Fibroblast of lung (primary cell): ENCODE measurements around the gene USH1G.

Experiments used
- EZH2 ChIP-seq: IDR thresholded peaks from 2 replicates; pipeline ENCODE4 v1.5.1; 2012; ENCODE audit warnings: low read length, control low read depth, mild to moderate bottlenecking; ENCODE audit errors: missing control alignments
- TF ChIP-seq, protein P1 (sequence below), 2 donors: IDR thresholded peaks in 1 of 2; conservative IDR thresholded peaks in 1 of 2; 1 replicate in 1 of 2; 2 replicates in 1 of 2; pipeline ENCODE4 v1.5.1; 2011 to 2012; ENCODE audit warnings: low read length in 2 of 2, control low read depth in 1 of 2, inconsistent platforms in 1 of 2, low read depth in 1 of 2, mild to moderate bottlenecking in 1 of 2

DNA sequence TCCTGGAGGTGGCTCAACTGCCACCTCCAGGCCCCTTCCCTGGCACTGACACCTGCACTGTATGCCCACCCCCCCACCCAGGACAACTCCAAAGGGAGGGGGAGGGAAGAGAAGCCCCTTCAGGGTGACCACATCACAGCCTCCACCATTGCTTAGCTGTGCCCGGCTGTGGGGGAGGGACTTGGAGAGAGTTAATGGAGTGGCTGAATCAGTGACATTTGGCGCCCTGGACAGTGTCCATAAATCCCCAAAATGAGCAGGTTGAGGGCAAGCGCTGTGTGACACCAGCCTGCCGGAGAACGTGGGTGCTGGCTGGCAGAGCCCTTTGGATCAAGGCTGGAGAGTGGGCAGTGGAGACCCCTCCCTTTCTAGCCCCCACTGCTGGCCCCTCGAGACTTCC, 883 bp downstream of the USH1G start:
- peak; percentile 28 for TF ChIP-seq EZH2
- TF ChIP-seq, protein P1, sequence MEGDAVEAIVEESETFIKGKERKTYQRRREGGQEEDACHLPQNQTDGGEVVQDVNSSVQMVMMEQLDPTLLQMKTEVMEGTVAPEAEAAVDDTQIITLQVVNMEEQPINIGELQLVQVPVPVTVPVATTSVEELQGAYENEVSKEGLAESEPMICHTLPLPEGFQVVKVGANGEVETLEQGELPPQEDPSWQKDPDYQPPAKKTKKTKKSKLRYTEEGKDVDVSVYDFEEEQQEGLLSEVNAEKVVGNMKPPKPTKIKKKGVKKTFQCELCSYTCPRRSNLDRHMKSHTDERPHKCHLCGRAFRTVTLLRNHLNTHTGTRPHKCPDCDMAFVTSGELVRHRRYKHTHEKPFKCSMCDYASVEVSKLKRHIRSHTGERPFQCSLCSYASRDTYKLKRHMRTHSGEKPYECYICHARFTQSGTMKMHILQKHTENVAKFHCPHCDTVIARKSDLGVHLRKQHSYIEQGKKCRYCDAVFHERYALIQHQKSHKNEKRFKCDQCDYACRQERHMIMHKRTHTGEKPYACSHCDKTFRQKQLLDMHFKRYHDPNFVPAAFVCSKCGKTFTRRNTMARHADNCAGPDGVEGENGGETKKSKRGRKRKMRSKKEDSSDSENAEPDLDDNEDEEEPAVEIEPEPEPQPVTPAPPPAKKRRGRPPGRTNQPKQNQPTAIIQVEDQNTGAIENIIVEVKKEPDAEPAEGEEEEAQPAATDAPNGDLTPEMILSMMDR (conservative IDR thresholded peaks at IDR 0.05 in 1 of 2, IDR thresholded peaks at IDR 0.05 in 1 of 2; ENCODE audit: low read depth in 1 of 2, low read length in 2 of 2), result no peak
